GM18499 (cell line): ENCODE data around the gene RRBP1.

Experiments used
- ATAC-seq: cut with Tn5 transposase; IDR thresholded peaks from one replicate; pipeline ENCODE4 v1.9.1; 2021; ENCODE audit warnings: moderate number of reproducible peaks; ENCODE audit not compliant: insufficient read depth, unreplicated experiment

The RRBP1 gene

DNA sequence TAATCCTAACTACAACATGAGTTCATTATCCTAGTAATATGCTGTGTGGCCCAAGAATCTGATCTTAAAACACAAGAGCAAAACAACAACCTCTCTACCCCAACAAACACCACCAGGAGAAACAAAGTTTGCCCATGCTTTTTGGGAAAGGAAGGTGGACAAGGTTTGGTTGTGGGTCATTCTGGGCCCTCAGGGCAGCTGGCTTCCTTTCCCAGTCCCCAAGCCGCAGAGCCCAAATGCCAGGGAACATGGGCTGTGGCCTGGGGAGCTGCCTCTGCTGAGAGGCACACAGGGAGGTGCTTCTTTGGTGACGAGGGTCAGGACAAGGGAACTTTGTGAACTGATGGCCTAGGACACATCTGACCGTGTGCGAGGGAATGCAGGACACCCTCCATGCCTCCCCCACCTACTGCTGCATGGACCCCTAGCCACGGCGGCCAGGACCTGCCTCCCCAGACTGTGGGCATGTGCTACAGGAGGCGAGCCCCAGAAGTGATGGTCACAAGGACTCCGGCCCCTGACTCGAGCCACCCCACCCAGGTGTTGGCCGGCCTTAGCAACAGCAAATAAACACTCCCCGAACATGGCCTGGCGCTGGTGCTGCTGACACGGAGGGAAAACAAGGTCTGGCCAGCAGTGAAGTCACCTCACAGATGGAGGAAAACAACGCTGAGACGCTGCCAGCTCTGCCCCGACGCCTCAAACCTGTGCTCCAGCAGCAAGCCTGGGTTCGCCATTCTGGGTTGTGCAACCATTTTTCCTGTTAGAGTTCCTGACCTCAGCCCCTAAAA is 55.6 kb downstream of the RRBP1 start:
- ATAC-seq = no peak

DNA sequence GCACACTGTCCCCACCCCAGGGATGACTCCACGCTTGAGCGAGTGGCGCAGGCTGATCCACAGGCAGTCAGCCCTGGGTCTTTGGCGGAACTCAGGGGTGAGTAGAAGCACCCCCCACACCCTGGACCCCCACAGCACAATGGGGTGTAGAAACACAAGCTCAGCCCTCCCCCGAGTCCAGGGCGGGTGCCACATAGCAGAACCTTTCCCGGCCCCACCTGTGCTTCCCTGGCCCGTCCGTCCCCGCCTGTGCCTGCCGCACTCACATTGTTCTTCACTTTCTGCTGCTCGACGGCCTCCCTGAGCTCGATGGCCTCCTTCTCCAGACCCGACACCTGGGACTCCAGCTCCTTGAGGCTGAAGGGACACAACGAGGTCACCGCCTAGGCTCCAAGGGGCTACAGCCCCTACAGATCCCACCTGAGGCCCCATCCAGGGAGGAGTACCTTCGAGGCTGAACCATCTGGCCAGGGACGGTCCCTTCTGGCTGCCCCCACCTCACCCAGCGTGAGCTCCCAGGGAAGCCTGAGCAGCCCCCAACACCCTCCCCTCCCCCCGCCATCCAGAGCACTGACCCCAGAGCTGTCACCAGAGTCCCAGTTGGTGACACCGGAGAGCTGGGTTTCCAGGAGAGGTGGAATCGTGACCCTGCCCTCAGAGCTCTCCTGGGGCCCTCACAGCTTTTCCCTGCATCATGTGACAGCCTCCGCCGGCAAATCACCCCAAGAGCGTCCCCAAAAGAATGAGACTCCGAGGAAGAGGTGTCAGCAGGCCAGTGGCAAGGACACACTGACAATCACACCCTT is 56.6 kb downstream of the RRBP1 start:
- no peak for ATAC-seq

DNA sequence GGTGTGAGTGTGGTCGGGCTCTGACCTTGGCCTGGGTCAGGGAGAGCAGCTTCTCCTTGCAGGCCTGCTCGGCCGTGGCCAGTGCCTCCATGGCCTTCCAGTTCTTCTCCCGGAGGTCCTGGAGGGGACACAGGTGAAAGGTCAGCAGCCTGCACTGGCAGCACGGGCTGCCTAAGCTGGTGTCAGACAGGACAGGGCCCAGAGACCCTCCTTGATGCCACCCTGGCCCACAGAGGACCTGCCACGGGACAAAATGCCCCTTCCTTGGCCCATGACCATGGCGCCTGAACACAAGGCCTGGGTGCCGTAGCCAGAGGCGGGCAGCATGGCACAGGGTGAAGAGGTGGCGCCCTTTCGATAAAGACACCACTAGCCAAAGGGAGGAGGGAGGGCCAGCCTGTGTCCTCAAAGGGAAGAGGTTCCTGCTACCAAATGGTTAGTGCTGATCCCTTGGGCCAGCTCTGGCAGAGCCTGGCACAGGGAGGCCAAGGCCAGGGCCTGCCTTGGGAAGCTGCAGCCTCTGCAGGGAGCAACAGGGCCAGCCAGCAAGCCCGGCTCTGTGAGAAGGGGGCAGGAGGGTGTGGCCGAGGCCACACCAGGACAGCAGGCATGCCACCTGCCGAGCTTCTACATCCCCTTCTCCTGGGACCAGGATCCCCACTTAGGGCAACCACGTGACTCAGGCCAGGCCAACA is 57.3 kb downstream of the RRBP1 start:
- ATAC-seq = no peak

DNA sequence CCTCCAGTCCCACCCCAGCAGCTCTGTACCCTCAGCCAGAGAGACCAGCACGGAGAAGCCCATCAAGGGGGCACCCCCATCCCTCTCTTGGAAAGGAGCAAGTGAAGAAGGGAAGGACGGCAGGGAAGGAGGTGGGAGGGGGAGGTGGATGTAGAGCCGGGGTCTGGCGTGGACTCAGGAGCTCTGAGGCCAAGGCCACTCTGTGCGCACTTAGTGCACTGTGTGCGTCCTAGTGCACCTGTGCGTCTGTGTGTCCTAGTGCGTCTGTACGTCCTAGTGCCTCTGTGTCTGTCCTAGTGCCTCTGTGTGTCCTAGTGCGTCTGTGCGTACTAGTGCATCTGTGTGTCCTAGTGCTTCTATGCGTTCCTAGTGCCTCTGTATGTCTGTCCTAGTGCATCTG is 58.0 kb downstream of the RRBP1 start:
- no peak for ATAC-seq

DNA sequence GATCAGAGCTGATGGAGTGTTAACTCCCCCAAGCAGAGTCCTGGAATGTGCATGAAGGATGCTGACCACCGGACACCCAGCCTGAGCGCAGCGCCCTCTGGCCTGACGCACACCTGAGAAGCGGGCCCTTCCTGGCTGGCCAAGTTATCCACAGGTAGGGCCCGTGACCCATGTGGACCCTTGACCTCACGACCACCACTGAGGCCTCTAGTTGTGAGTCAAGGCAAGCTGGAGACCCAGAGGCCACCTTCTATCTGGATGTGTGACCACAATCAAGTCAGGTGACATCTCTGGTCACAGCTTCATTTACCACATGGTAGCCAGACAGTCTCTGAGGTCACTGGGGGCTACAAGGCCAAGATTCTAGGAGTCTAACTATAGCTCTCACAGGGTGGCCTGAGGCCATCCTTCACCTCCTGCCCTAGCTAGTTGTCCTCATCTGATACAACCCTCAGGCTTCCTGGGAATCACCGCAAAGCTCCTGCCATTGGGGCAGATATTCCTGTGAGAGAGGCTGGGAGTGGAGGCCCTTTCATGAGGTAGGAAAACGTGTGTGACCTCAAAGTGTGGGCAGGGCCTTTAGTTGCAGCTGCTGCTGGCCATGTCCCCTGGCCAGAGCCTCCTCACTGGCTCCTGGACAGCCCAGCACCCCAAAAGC is 59.1 kb downstream of the RRBP1 start:
- ATAC-seq = no peak

DNA sequence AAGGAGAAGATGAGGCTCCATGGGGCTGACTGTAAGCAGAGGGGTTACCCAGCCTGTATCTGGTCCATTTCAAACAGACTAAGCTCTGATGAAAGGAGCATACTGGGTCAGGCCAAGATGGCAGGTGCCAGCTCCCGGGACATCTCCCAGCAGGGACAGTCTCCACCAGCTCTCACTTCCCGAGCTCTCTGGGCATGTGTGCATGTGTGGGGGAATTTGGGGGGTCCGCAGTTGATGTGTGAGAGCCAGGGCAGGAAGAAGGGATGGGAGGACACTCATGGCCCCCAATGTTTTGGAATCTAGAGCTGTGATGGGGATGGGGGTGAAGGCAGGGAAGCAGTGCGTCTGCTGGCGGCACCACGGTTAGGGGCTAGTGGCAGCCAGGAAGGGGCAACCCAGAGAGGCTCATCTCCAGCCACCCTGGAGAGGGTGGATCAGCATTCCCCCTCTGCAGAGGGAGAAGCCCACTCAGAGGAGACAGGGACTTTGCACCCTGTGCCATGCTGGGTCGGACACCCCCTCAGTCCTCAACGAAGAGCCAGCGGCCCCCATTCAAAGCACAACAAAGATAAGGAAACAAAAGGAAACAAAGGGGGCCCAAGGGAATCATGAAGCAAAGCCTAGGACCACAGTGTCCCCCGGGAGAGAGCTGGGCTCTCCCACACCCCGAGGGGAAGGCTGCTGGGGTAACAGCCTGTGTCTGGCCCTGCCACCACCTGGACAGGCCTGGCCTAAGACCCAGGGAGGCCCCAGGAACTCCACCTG is 59.8 kb downstream of the RRBP1 start:
- no peak for ATAC-seq

DNA sequence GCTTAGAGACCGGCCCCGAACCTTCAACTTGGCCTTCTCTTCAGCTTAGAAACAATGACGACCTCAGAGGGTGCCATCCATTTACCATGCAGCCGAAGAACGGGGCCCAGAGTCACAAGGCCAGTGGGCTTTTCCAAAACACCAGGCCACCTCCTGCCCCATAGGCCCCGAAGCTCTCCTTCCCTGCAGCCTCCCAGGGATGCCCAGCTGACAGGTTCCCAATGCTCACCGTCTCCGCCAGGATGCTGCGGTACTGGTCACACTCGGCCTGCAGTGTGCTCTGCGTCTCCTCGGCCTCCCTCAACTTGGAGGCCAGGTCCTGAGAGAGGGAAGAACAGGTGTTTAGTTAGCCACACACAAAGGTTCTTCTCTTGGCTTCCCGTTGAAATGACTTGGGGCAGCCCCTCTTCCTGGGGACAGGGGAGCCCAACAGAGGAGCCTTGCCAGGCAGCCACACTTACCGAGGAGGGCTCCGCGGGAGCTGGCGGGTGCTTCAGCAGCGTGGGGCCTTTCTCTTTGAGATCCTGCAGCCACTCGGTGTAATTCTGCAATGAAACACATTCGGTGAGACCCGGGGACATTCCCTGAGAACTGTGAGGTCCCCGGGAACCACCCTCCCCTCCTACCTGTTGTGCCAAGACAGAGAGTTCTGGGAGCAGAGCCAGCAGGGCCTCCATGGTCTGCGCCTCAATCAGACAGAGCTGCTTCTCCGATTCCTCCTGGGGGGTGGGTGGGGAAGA is 60.6 kb downstream of the RRBP1 start:
- ATAC-seq = no peak

DNA sequence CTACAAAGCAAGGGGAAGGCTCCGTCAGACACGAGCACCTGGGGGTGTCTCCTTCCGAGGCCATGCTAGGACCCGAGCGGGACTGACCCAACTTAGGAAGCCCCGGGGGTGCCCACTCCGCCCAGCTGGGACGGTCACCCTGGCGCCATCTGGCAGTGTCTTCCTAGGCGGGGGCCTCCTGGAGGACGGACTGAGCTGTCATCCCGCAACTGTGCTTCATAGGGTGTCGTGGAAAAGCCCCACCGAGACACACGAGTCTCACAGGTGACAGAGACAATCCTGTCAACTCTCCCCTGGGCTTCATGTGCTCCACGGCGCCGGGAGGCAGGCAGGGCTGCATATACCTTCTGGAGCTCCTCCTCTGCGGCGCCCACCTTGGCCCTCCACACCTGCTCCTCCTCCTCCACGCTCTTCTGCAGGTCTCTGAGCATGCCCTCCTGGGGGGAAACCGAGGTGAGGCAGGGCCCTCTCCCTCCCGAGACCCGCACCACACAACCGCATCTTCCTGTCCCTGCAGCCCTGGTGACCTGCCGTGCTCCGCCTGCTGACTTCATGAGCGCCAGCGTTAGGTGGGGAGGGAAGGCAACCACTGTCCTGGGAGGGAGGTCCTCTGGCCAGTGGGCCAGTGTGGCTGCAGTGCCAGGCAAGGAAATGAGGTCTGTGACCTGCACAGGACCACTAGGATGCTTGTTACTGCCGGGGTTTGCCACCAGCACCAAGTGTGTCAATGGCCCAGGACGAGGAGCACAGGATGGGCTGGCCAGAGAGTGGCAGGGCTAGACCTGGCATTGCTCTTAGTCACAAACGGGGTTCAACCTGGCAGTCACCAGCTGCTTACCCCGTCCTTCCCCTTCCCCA is 61.4 kb downstream of the RRBP1 start:
- no peak for ATAC-seq

DNA sequence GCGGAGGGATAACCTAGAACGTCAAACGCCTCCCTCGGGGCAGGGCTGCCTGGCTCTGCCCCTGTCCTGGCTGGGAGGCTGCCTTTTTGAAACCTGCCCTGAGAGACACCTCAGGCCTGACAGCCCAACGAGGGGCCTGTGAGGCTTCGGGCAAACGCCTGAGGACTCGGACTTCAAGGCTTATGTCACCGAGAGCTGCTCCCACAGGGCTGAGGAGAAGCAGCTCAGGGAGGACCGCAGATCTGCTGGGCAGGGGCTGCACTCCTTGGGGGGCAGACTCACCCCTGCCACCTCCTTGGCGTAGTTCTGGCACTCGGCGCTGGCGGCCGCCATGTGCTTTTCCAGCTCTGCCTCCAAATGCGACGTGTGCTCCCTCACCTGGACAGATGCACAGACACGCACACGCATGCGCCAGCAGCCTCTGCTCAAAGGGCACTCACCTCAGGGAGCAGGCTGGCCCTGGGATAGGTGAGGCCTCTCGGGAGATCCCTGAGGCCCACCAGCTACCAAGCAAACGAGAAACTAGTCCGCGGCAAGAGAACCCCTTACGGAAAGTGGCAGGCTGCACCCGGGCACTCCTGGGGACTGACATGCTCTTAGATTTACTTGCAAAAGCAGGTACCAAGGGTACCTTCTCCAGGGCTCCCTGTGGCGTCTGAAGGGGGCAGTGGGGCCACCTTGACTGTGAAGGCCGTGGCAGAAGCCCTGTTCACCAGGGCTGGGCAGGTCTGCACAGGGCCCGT is 62.5 kb downstream of the RRBP1 start:
- no peak for ATAC-seq

DNA sequence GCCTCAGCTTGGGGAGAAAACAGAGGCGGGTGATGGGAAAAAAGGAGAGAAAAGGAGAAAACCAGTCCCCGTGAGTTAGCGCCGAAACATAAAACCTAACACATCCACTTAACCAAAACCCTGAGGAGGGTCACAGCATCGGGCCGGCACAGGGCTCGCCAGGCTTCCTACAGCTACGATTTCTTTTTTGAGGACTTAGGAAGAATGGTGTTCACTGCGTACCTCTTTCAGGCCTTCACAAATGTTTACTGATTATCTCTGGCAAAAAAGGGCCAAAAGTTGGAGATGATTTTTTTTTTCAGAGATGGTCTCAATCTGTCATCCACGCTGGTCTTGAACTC is 63.4 kb downstream of the RRBP1 start:
- no peak for ATAC-seq

DNA sequence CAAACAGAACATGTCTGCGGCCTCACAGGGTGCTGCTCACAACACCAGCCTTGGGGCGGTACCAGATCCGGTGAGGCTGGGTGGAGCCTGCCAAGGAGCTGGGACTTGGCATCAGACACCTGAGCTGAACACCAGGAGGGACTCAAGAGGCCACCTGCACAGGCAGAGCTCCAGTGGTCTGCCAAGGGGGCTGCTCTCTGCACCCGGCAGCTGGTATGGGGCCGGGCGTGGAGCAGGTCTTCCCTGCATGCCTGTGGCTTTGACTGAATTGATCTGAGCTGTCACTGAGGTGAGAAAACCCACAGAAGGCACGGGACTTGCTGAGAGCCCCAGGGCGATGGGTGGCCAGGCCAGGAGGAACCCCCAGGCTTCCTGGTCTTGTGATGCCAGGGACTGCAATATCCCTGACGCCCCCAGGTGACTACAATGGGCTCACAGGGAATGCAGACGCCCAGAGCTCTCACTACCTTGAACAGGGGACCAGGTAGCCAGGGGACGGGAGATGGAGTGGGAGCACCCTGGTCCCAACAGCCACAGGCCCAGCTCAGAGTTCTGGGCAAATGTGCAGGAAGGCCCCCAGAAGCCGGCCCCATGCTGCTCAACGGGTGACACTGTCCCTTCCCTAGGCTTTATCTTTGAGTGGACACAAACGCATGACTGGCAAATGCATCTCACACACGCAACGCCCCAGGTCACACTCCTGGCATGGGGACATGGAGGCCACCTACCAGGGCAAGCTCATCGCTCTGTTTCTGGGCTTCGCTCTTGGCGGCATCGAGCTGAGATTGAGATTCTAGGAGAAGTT is 64.0 kb downstream of the RRBP1 start:
- ATAC-seq = no peak

DNA sequence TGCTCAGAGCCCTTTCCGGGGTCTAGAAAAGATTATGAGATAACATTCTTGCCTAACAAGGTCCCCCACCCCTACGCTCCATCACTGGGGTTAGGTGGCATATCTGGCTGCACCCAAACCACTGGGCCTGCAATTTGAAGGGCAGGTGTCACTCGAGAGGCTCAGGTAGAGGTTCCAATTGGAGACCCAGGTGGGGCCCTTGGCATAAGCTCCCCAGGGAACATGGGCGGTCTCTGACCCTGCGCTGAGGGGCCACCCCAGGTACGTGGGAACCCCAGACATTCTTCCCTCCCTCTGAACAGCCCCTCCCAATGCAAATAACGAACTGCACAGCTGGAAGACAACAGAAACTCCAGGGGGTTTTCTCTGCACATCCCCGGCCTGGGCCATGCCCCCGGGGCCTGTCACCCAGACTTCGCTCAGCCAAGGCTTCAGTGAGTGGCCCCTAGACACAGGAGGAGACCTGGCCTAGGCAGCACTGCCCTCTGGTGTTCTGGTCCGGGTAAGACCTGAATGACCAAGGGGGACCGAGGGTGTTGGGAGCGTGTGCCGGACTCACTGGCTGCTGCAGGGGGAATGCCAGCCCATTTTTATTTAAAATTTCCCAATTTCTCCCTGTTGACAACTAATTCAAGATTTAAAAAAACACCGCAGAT is 64.7 kb downstream of the RRBP1 start:
- no peak for ATAC-seq

DNA sequence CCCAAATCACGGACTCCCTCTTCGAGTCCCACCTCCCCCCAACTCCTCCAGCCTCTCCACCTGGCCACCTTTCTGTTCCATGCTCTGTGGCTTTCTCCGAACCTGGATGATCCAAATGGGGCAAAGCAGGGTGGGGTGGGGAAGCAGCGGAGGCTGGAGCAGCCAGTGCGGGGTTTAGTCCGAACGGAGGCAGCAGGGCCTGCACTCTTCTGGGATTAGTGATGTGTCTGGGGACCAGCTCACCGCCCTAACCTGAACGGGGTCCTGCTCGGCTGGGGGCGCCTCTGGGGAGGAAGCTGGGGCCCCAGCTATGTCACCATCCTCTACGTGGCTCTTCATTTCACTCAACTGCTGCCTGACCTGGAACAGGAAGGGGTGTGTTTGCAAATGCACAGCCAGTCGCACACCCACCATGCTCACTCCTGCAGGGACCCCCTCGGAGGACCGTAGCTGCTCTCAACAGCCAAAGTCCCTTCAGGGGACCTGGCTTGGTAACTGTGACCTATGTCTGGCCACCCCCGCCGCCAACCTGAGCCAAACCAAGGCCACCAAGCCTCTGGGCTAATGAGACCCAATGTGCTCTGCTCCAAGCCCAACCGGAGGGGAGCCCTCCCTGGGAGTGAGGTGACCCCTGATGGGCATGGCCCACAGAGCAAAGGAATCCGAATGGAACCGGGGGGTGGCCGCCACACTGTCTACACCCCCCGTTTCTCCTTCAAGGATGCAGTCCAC is 65.4 kb downstream of the RRBP1 start:
- no peak for ATAC-seq

DNA sequence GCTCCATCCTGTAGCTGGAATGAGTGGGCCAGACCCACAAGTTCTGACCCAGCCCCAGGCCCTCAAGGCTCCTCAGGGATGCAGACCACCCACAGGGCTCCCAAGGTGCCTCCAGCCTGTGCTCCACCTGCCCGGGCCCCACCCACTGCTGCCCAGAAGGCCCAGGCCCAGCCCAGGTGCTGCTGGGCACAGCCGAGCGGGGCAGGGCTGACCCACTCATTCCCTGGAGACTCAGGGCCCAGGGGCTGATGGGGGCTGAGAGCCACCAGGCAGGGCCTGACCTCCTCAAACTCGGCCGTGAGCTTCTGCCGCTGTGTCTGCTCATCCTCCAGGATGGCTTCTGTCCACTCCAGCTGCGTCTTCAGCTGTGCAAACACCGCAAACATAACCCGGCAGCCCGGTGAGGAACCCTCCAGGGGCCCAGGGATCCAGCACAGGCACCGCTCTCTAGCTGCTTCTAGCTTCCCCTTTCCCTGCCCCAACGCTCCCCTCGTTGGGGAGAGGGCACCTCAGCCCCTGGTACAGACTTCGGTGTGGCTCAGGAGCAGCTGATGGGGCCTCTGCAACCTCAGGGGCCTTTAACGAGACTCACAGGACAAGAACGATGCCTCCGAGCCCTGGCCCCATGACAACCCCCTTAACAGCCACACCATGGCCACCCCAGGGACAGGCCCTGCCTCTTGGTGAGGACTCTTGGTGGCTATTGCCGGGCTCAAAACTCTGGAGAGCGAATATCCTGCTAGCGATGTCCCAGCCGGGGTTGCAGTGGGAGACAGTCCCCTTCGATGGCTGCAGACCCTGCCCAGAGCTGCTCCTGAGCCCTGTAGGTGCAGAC is 66.2 kb downstream of the RRBP1 start:
- no peak for ATAC-seq
